ENCODE measurements around the gene SNAP25.

The SNAP25 gene

GRCh38 chr20:10276878-10277580, 58.4 kb downstream of the SNAP25 start:
- H3K9me2 ChIP-seq (replicated peaks; ENCODE audit: control insufficient read depth, low read length): no peaks in the 10 kb centered on the region
- no peak for TF ChIP-seq CTCF (IDR thresholded peaks at IDR 0.05; ENCODE audit: low read depth, low read length, poor library complexity, severe bottlenecking)
- no peak for TF ChIP-seq EZH2phosphoT487 (IDR thresholded peaks at IDR 0.05; ENCODE audit: borderline replicate concordance, low read length)
- H3K4me2 ChIP-seq (ENCODE audit: low read length): no peak overlapping the region
- no peaks in the 10 kb centered on the region for H3F3A ChIP-seq (ENCODE audit: control insufficient read depth, insufficient read depth)
- no peak overlapping the region for H3K27ac ChIP-seq (ENCODE audit: low read depth, low read length)
- no peaks in the 10 kb centered on the region for H3K27me3 ChIP-seq (ENCODE audit: control insufficient read depth, low read length)
- H3K36me3 ChIP-seq (ENCODE audit: control insufficient read depth, low read length): no peaks in the 10 kb centered on the region
- no peak overlapping the region for H3K4me3 ChIP-seq (ENCODE audit: low read length)
- no peaks in the 10 kb centered on the region for H4K20me1 ChIP-seq (ENCODE audit: control insufficient read depth, insufficient read depth, low read depth, low read length)
- no peaks in the 10 kb centered on the region for H3K9me3 ChIP-seq (ENCODE audit: control insufficient read depth, insufficient read depth, low read length)
- H3K4me1 ChIP-seq (ENCODE audit: control insufficient read depth, low read length): no peaks in the 10 kb centered on the region
- H3K79me2 ChIP-seq (ENCODE audit: control insufficient read depth, low read length): no peaks in the 10 kb centered on the region

GRCh38 chr20:10277616-10278015, 59.0 kb downstream of the SNAP25 start:
- no peak for TF ChIP-seq CTCF (IDR thresholded peaks at IDR 0.05; ENCODE audit: low read depth, low read length, poor library complexity, severe bottlenecking)
- no peak for TF ChIP-seq EZH2phosphoT487 (IDR thresholded peaks at IDR 0.05; ENCODE audit: borderline replicate concordance, low read length)
- H3K9me2 ChIP-seq (replicated peaks; ENCODE audit: control insufficient read depth, low read length): no peaks in the 10 kb centered on the region
- no peaks in the 10 kb centered on the region for H3F3A ChIP-seq (ENCODE audit: control insufficient read depth, insufficient read depth)
- H3K36me3 ChIP-seq (ENCODE audit: control insufficient read depth, low read length): no peaks in the 10 kb centered on the region
- no peaks in the 10 kb centered on the region for H3K4me1 ChIP-seq (ENCODE audit: control insufficient read depth, low read length)
- no peak overlapping the region for H3K4me3 ChIP-seq (ENCODE audit: low read length)
- no peaks in the 10 kb centered on the region for H3K27me3 ChIP-seq (ENCODE audit: control insufficient read depth, low read length)
- no peaks in the 10 kb centered on the region for H3K79me2 ChIP-seq (ENCODE audit: control insufficient read depth, low read length)
- H4K20me1 ChIP-seq (ENCODE audit: control insufficient read depth, insufficient read depth, low read depth, low read length): no peaks in the 10 kb centered on the region
- H3K9me3 ChIP-seq (ENCODE audit: control insufficient read depth, insufficient read depth, low read length): no peaks in the 10 kb centered on the region
- no peak overlapping the region for H3K27ac ChIP-seq (ENCODE audit: low read depth, low read length)
- no peak overlapping the region for H3K4me2 ChIP-seq (ENCODE audit: low read length)

GRCh38 chr20:10278412-10278811, 59.8 kb downstream of the SNAP25 start:
- Histone ChIP-seq H3F3A (ENCODE audit: control insufficient read depth, insufficient read depth) (no peaks in the 10 kb centered on the region), H3K36me3 (ENCODE audit: control insufficient read depth, low read length) (no peaks in the 10 kb centered on the region), H3K9me3 (ENCODE audit: control insufficient read depth, insufficient read depth, low read length) (no peaks in the 10 kb centered on the region), H3K79me2 (ENCODE audit: control insufficient read depth, low read length) (no peaks in the 10 kb centered on the region), H3K27me3 (ENCODE audit: control insufficient read depth, low read length) (no peaks in the 10 kb centered on the region), H3K9me2 (replicated peaks; ENCODE audit: control insufficient read depth, low read length) (no peaks in the 10 kb centered on the region), H4K20me1 (ENCODE audit: control insufficient read depth, insufficient read depth, low read depth, low read length) (no peaks in the 10 kb centered on the region), H3K4me1 (ENCODE audit: control insufficient read depth, low read length) (no peaks in the 10 kb centered on the region), H3K4me2 (ENCODE audit: low read length) (no peak overlapping the region), H3K4me3 (ENCODE audit: low read length) (no peak overlapping the region), H3K27ac (ENCODE audit: low read depth, low read length) (no peak overlapping the region)
- TF ChIP-seq CTCF (IDR thresholded peaks at IDR 0.05; ENCODE audit: low read depth, low read length, poor library complexity, severe bottlenecking): no peak
- TF ChIP-seq EZH2phosphoT487 (IDR thresholded peaks at IDR 0.05; ENCODE audit: borderline replicate concordance, low read length): no peak
